B cell (primary cell): ENCODE measurements around the gene ANAPC7. TPM values are rescaled to one million over a fixed set of nuclear protein-coding genes. Genes with fewer than 3 reads are reported as not detected.
A peak's percentile ranks its signal among the peaks of the same experiment; 100 is the strongest.

ENCODE experiments used
- ATAC-seq: fragments of 200-7000 bp; cut with Tn5 transposase; one replicate; pipeline ENCODE4 v1.10.0; 2021; ENCODE audit warnings: low read depth, mild to moderate bottlenecking, moderate number of reproducible peaks, moderate library complexity
- CTCF ChIA-PET: fragments of 350-600 bp; sonication (Branson Sonifier 250); formaldehyde crosslinking; loops from one replicate; lab custom pipeline; 2021; ENCODE audit warnings: antibody characterized with exemption, inconsistent platforms; lab: Charles Lee
- POLR2A ChIA-PET: fragments of 350-600 bp; sonication (Branson Sonifier 250); formaldehyde crosslinking; loops from one replicate; lab custom pipeline; 2021; ENCODE audit warnings: antibody characterized with exemption; lab: Charles Lee
- DNase-seq: peaks from one replicate; pipeline ENCODE4 v3.0.0; 2013
- H2AFZ ChIP-seq: 2 replicates; pipeline ENCODE4 v1.6.1; 2012; ENCODE audit warnings: mild to moderate bottlenecking, low read depth, low read length; ENCODE audit not compliant: insufficient read depth, poor library complexity, severe bottlenecking
- H3K27ac ChIP-seq, 2 donors: 1 replicate in 1 of 2; 2 replicates in 1 of 2; pipeline ENCODE4 v1.5.1; 2012 to 2013; ENCODE audit warnings: low read length in 2 of 2, mild to moderate bottlenecking in 2 of 2, moderate library complexity in 1 of 2
- H3K27me3 ChIP-seq, 4 experiments: fragments of 200-600 bp in 1 of 4; sonication (generic) in 1 of 4; replicated peaks in 1 of 4; 1 replicate in 2 of 4; 2 replicates in 2 of 4; pipeline versions ENCODE4 v1.6.1 to v1.7.0; 2013 to 2016; ENCODE audit warnings: low read length in 3 of 4, mild to moderate bottlenecking in 2 of 4, mixed read lengths in 1 of 4, moderate library complexity in 1 of 4; ENCODE audit not compliant: insufficient read depth in 4 of 4, control insufficient read depth in 3 of 4; ENCODE audit errors: control extremely low read depth in 1 of 4
- H3K36me3 ChIP-seq, 2 experiments: replicated peaks in 1 of 2; 1 replicate in 1 of 2; 2 replicates in 1 of 2; pipeline versions ENCODE4 v1.6.1 to v1.7.1; 2013; ENCODE audit warnings: low read length in 1 of 2; ENCODE audit not compliant: insufficient read depth in 2 of 2, control insufficient read depth in 1 of 2; ENCODE audit errors: control extremely low read depth in 1 of 2, extremely low read depth in 1 of 2
- H3K4me1 ChIP-seq, 2 donors: fragments of 200-600 bp in 1 of 2; sonication (generic) in 1 of 2; 1 replicate in 1 of 2; 2 replicates in 1 of 2; pipeline versions ENCODE4 v1.5.1 to v1.6.1; 2013 to 2017; ENCODE audit warnings: low read length in 2 of 2; ENCODE audit not compliant: control insufficient read depth in 2 of 2, insufficient read depth in 2 of 2
- H3K4me2 ChIP-seq: replicated peaks from 2 replicates; pipeline ENCODE3; 2012; ENCODE audit warnings: mild to moderate bottlenecking, low read depth, low read length; ENCODE audit not compliant: poor library complexity, severe bottlenecking
- H3K4me3 ChIP-seq, 5 experiments: fragments of 200-600 bp in 1 of 5; sonication (generic) in 1 of 5; 1 replicate in 3 of 5; 2 replicates in 2 of 5; pipeline versions ENCODE4 v1.5.1 to v1.7.0; 2011 to 2016; ENCODE audit warnings: low read length in 4 of 5, mild to moderate bottlenecking in 4 of 5, low read depth in 2 of 5, control low read depth in 1 of 5, moderate library complexity in 1 of 5; ENCODE audit not compliant: insufficient read depth in 1 of 5; ENCODE audit errors: control extremely low read depth in 1 of 5, extremely low read depth in 1 of 5
- H3K79me2 ChIP-seq: fragments of 200-600 bp; sonication (generic); one replicate; pipeline ENCODE4 v1.6.0; 2016; ENCODE audit warnings: low read length; ENCODE audit not compliant: control insufficient read depth, insufficient read depth
- H3K9ac ChIP-seq: fragments of 200-600 bp; sonication (generic); 2 replicates; pipeline ENCODE4 v1.6.1; 2017; ENCODE audit warnings: mild to moderate bottlenecking, low read length, moderate library complexity
- H3K9me3 ChIP-seq, 3 donors: one replicate each; pipeline versions ENCODE4 v1.6.1 to v1.7.1; 2013; ENCODE audit warnings: low read length in 2 of 3; ENCODE audit not compliant: control insufficient read depth in 2 of 3, insufficient read depth in 1 of 3; ENCODE audit errors: control extremely low read depth in 1 of 3
- H4K20me1 ChIP-seq: 2 replicates; pipeline ENCODE4 v1.6.0; 2012; ENCODE audit warnings: mild to moderate bottlenecking, low read length; ENCODE audit not compliant: insufficient read depth, control insufficient read depth, poor library complexity, severe bottlenecking
- H3K27ac Mint-ChIP-seq: one replicate; pipeline ENCODE4 v1.8.0; 2021; ENCODE audit warnings: mixed read lengths
- H3K27me3 Mint-ChIP-seq: one replicate; pipeline ENCODE4 v1.8.0; 2021; ENCODE audit warnings: mixed read lengths
- H3K4me1 Mint-ChIP-seq: one replicate; pipeline ENCODE4 v1.8.0; 2021; ENCODE audit warnings: mixed read lengths
- H3K4me3 Mint-ChIP-seq: one replicate; pipeline ENCODE4 v1.8.0; 2021; ENCODE audit warnings: mixed read lengths
- H3K9me3 Mint-ChIP-seq: one replicate; pipeline ENCODE4 v1.8.0; 2022; ENCODE audit warnings: mixed read lengths; ENCODE audit not compliant: insufficient read depth
- EZH2 ChIP-seq: IDR thresholded peaks from 2 replicates; pipeline ENCODE4 v1.6.1; 2012; ENCODE audit warnings: borderline replicate concordance, low read depth, mild to moderate bottlenecking, moderate library complexity, low read length; ENCODE audit not compliant: insufficient read depth, poor library complexity, severe bottlenecking
- WGBS: methylation state at CpG from one replicate; pipeline ENCODE4 v1.1.5; 2013; ENCODE audit warnings: missing lambda C conversion rate; ENCODE audit not compliant: insufficient coverage; 5-methylcytosine and 5-hydroxymethylcytosine counted together
- intact Hi-C: fragments of 100-400 bp; cut with micrococcal nuclease; formaldehyde crosslinking; loops from one replicate; pipeline ENCODE4 v1.10.0; 2022
- polyA plus RNA-seq: library from polyadenylated mRNA; depleted of rRNA; stranded (reverse); fragments of >200 nt; gene quantifications from 2 replicates; pipeline ENCODE4 v1.2.3, GENCODE V29; 2012
- total RNA-seq, 2 donors: library from RNA; stranded (reverse); fragments of 120-200 nt in 1 of 2; gene quantifications; 1 replicate in 1 of 2; 2 replicates in 1 of 2; pipeline versions ENCODE4 v1.2.3 to v1.2.4, GENCODE V29; 2013 to 2022
- TF ChIP-seq, protein P1 (sequence below): fragments of 200-600 bp; IDR thresholded peaks from one replicate; pipeline ENCODE4 v1.8.0; 2022; ENCODE audit warnings: antibody characterized with exemption, mild to moderate bottlenecking

Gene ANAPC7
- total and polyA plus RNA-seq, 2 donors (not counting 1 experiment from before 2014, with no cell fraction given): 56.9 to 68.4 TPM

DNA sequence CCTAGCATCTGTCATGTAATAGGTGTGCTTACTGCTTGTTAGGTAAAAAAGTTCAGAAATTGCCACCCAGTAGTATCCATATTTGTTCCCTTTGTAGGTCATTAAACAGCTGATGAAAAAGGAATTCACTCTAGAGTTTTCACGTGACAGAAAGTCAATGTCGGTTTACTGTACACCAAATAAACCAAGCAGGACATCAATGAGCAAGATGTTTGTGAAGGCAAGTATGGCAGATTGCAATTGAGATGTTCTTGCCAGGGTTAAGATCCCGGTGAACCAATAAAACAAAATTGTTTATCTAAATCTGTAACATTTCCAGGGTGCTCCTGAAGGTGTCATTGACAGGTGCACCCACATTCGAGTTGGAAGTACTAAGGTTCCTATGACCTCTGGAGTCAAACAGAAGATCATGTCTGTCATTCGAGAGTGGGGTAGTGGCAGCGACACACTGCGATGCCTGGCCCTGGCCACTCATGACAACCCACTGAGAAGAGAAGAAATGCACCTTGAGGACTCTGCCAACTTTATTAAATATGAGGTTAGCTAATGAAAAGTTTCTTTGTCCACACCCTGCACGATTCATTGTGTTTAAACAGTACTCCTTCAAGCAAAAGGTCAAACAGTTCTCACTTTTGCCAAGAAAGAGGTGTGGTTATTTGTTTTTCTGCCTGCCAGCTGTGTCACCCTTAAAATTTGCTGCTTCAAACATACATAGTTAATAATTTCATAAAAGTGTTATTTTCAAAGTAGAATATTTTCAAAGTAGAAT lies 64.1 kb downstream of the ANAPC7 start:
- DNase-seq: no peak
- Mint-ChIP-seq H3K27ac (no peak overlapping the region), H3K4me3 (no peak overlapping the region), H3K9me3 (no peaks in the 10 kb centered on the region), H3K27me3 (no peaks in the 10 kb centered on the region), H3K4me1 (peaks cover 11% of the 10 kb centered on the region)
- intact Hi-C loops: no loop called here
- no peak for TF ChIP-seq EZH2
- TF ChIP-seq, protein P1, sequence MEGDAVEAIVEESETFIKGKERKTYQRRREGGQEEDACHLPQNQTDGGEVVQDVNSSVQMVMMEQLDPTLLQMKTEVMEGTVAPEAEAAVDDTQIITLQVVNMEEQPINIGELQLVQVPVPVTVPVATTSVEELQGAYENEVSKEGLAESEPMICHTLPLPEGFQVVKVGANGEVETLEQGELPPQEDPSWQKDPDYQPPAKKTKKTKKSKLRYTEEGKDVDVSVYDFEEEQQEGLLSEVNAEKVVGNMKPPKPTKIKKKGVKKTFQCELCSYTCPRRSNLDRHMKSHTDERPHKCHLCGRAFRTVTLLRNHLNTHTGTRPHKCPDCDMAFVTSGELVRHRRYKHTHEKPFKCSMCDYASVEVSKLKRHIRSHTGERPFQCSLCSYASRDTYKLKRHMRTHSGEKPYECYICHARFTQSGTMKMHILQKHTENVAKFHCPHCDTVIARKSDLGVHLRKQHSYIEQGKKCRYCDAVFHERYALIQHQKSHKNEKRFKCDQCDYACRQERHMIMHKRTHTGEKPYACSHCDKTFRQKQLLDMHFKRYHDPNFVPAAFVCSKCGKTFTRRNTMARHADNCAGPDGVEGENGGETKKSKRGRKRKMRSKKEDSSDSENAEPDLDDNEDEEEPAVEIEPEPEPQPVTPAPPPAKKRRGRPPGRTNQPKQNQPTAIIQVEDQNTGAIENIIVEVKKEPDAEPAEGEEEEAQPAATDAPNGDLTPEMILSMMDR: no peak
- Histone ChIP-seq H4K20me1 (peaks cover 5% of the 10 kb centered on the region), H3K9me3 (no peaks in the 10 kb centered on the region), H3K79me2 (no peaks in the 10 kb centered on the region), H3K27me3 (no peaks in the 10 kb centered on the region), H3K36me3 (peaks cover 31 to 93% of the 10 kb centered on the region in 2 experiments), H3K4me2 (no peak overlapping the region), H3K4me3 (no peak overlapping the region), H3K9ac (no peak overlapping the region), H3K27ac (no peak overlapping the region), H2AFZ (no peak overlapping the region), H3K4me1 (peaks cover 4 to 9% of the 10 kb centered on the region in 2 donors)
- WGBS: 100% methylated on average over 2 of the region's 8 CpGs
- ChIA-PET POLR2A (no interaction called here), CTCF (interaction anchor here (1.2 to 2.1 kb wide), 2 partner anchors 92 to 548 kb away, joined by 3 to 6 read pairs; no protein-coding TSS in a partner anchor)
- no peak for ATAC-seq

DNA sequence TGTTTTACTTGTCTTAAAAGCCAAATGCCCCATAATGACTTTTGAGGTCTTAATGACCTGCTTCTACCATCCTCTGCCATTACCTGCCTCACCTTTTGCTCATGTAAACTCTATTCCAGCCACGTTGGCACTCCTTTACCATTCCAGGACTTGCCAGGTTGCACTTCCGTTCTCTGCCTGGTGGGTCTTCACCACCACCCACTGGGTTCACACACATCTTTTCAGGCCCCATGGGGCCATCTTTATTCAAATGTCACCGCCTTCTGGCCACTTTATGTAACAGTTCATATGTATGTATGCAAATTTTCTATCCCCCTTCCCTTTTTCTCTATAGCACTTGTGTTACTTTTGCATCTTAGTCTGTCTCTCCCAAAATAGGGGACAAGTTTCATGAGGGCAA lies 64.8 kb downstream of the ANAPC7 start:
- Histone ChIP-seq H3K27ac (no peak overlapping the region), H3K27me3 (no peaks in the 10 kb centered on the region), H2AFZ (no peak overlapping the region), H4K20me1 (peaks cover 5% of the 10 kb centered on the region), H3K9me3 (no peaks in the 10 kb centered on the region), H3K36me3 (peaks cover 36 to 93% of the 10 kb centered on the region in 2 experiments), H3K4me1 (peaks cover 4 to 9% of the 10 kb centered on the region in 2 donors), H3K79me2 (peaks cover 3% of the 10 kb centered on the region), H3K4me3 (no peak overlapping the region), H3K9ac (no peak overlapping the region), H3K4me2 (no peak overlapping the region)
- POLR2A ChIA-PET: no interaction called here
- WGBS: 71% methylated on average over 1 of the region's 3 CpGs
- no peak for TF ChIP-seq EZH2
- TF ChIP-seq, protein P1: peak; percentile 40
- H3K4me3 Mint-ChIP-seq: no peak overlapping the region
- H3K27ac Mint-ChIP-seq: no peak overlapping the region
- intact Hi-C loops: no loop called here
- CTCF ChIA-PET: interaction anchor here (1.2 to 2.1 kb wide), 2 partner anchors 93 to 549 kb away, joined by 3 to 6 read pairs; no protein-coding TSS in a partner anchor
- H3K9me3 Mint-ChIP-seq: no peaks in the 10 kb centered on the region
- peaks cover 11% of the 10 kb centered on the region for H3K4me1 Mint-ChIP-seq
- peak; percentile 47 for DNase-seq
- peak; percentile 51 for ATAC-seq
- H3K27me3 Mint-ChIP-seq: no peaks in the 10 kb centered on the region
